Neural cell (in vitro differentiated cells): Measurements from ENCODE around the gene NUP50. TPM values are rescaled to one million over a fixed set of nuclear protein-coding genes. Genes with fewer than 3 reads are reported as not detected.

Experiments used
- H2AFZ ChIP-seq: fragments of 200-600, 300-800 bp; sonication (generic), shearing (Covaris generic); 2 replicates; pipeline ENCODE4 v1.6.0; 2014; ENCODE audit warnings: low read depth, mild to moderate bottlenecking, antibody characterized with exemption, low read length, moderate library complexity
- H3F3A ChIP-seq: fragments of 200-600 bp; shearing (Covaris generic); 2 replicates; pipeline ENCODE4 v1.6.1; 2016; ENCODE audit warnings: mild to moderate bottlenecking, moderate library complexity, mixed read lengths, antibody characterized with exemption, low read length; ENCODE audit not compliant: insufficient read depth, poor library complexity, severe bottlenecking
- H3K27ac ChIP-seq: fragments of 200-600, 300-800 bp; sonication (generic), shearing (Covaris generic); 2 replicates; pipeline ENCODE4 v1.5.1; 2014; ENCODE audit warnings: mild to moderate bottlenecking, low read length, moderate library complexity
- H3K27me3 ChIP-seq: fragments of 300-800, 200-600 bp; sonication (generic), shearing (Covaris generic); 2 replicates; pipeline ENCODE4 v1.6.0; 2014; ENCODE audit warnings: mild to moderate bottlenecking, low read depth, low read length, moderate library complexity; ENCODE audit not compliant: insufficient read depth
- H3K36me3 ChIP-seq: fragments of 300-800, 200-600 bp; sonication (generic), shearing (Covaris generic); 2 replicates; pipeline ENCODE4 v1.5.1; 2014; ENCODE audit warnings: mild to moderate bottlenecking, antibody characterized with exemption, low read length, moderate library complexity; ENCODE audit not compliant: insufficient read depth
- H3K4me2 ChIP-seq: fragments of 300-800, 200-600 bp; sonication (generic), shearing (Covaris generic); 2 replicates; pipeline ENCODE4 v1.6.0; 2014; ENCODE audit warnings: mild to moderate bottlenecking, low read length
- H3K4me3 ChIP-seq: fragments of 300-800, 200-600 bp; sonication (generic), shearing (Covaris generic); 2 replicates; pipeline ENCODE4 v1.5.1; 2014; ENCODE audit warnings: mild to moderate bottlenecking, low read length, moderate library complexity
- H3K79me2 ChIP-seq: fragments of 200-600 bp; shearing (Covaris generic); replicated peaks from 2 replicates; pipeline ENCODE4 v1.6.0; 2014; ENCODE audit warnings: mild to moderate bottlenecking, low read length, moderate library complexity; ENCODE audit not compliant: insufficient read depth
- H3K9ac ChIP-seq: fragments of 300-800, 200-600 bp; sonication (generic), shearing (Covaris generic); 2 replicates; pipeline ENCODE4 v1.6.1; 2016; ENCODE audit warnings: mild to moderate bottlenecking, low read length, mixed read lengths
- H3K9me2 ChIP-seq: fragments of 200-600 bp; shearing (Covaris generic); 2 replicates; pipeline ENCODE4 v1.6.1; 2016; ENCODE audit warnings: mild to moderate bottlenecking, low read length, mixed read lengths; ENCODE audit not compliant: insufficient read depth
- H3K9me3 ChIP-seq: fragments of 200-600, 300-800 bp; sonication (generic), shearing (Covaris generic); 2 replicates; pipeline ENCODE4 v1.6.1; 2016; ENCODE audit warnings: mild to moderate bottlenecking, mixed run types, low read length, moderate library complexity, mixed read lengths
- H4K20me1 ChIP-seq: fragments of 200-600 bp; shearing (Covaris generic); 2 replicates; pipeline ENCODE4 v1.6.1; 2016; ENCODE audit warnings: mild to moderate bottlenecking, mixed run types; ENCODE audit not compliant: insufficient read depth
- CTCF ChIP-seq: fragments of 450-650 bp; IDR thresholded peaks from 2 replicates; pipeline ENCODE4 v1.5.1; 2014; ENCODE audit warnings: antibody characterized with exemption, mild to moderate bottlenecking, moderate library complexity; ENCODE audit not compliant: poor library complexity, severe bottlenecking
- EP300 ChIP-seq: fragments of 450-650 bp; conservative IDR thresholded peaks from 2 replicates; pipeline ENCODE4 v1.6.1; 2014; ENCODE audit warnings: antibody characterized with exemption, mild to moderate bottlenecking, moderate library complexity; ENCODE audit not compliant: poor library complexity, severe bottlenecking
- EZH2 ChIP-seq: fragments of 200-600, 300-800 bp; shearing (Covaris generic), sonication (generic); IDR thresholded peaks from 2 replicates; pipeline ENCODE4 v1.6.1; 2014; ENCODE audit warnings: antibody characterized with exemption, low read length, borderline replicate concordance, mild to moderate bottlenecking; ENCODE audit not compliant: insufficient read depth, poor library complexity, severe bottlenecking
- MXI1 ChIP-seq: fragments of 450-650 bp; conservative IDR thresholded peaks from 2 replicates; pipeline ENCODE4 v1.6.1; 2014; ENCODE audit warnings: antibody characterized with exemption, mild to moderate bottlenecking; ENCODE audit not compliant: poor library complexity, severe bottlenecking
- POLR2AphosphoS5 ChIP-seq: IDR thresholded peaks from 2 replicates; pipeline ENCODE4 v1.6.1; 2012
- RAD21 ChIP-seq: fragments of 450-650 bp; conservative IDR thresholded peaks from 2 replicates; pipeline ENCODE4 v1.6.1; 2014; ENCODE audit warnings: antibody characterized with exemption, mild to moderate bottlenecking, moderate library complexity
- REST ChIP-seq: IDR thresholded peaks from 2 replicates; pipeline ENCODE4 v1.6.1; 2012; ENCODE audit warnings: borderline replicate concordance
- SMC3 ChIP-seq: fragments of 450-650 bp; conservative IDR thresholded peaks from 2 replicates; pipeline ENCODE4 v1.6.1; 2014; ENCODE audit warnings: antibody characterized with exemption, mild to moderate bottlenecking, moderate library complexity; ENCODE audit not compliant: poor library complexity
- TAF1 ChIP-seq: IDR thresholded peaks from 2 replicates; pipeline ENCODE4 v1.6.1; 2012; ENCODE audit warnings: low read depth
- polyA plus RNA-seq: library from polyadenylated mRNA; depleted of rRNA; stranded (reverse); fragments of >200 nt; gene quantifications from 2 replicates; pipeline ENCODE4 v1.2.3, GENCODE V29; 2014

The NUP50 gene
- polyA plus RNA-seq, 1 donor from 2014 or later, result 38.7 TPM

- Histone ChIP-seq H3K27me3 (no peaks in the 10 kb centered on the region), H3K9me2 (no peaks in the 10 kb centered on the region), H3K4me2 (no peak overlapping the region), H3F3A (no peaks in the 10 kb centered on the region), H3K9ac (no peak overlapping the region), H3K36me3 (no peaks in the 10 kb centered on the region), H4K20me1 (no peaks in the 10 kb centered on the region), H3K27ac (no peak overlapping the region), H3K9me3 (no peaks in the 10 kb centered on the region), H3K4me3 (no peak overlapping the region), H3K79me2 (peaks cover 3% of the 10 kb centered on the region), H2AFZ (no peak overlapping the region)
- TF ChIP-seq MXI1 (no peak), POLR2AphosphoS5 (no peak), EZH2 (no peak), RAD21 (no peak)
Observed at GRCh38 chr22:45157907-45158306, 5.8 kb upstream of the NUP50 start.

- no peaks in the 10 kb centered on the region for H3K27me3 ChIP-seq
- TF ChIP-seq EZH2 (no peak), SMC3 (no peak)
- no peaks in the 10 kb centered on the region for H3K9me3 ChIP-seq
- no peak overlapping the region for H2AFZ ChIP-seq
- H3K4me2 ChIP-seq, result no peak overlapping the region
- H3F3A ChIP-seq, result no peaks in the 10 kb centered on the region
- peaks cover 6% of the 10 kb centered on the region for H3K79me2 ChIP-seq
- no peak overlapping the region for H3K27ac ChIP-seq
- no peaks in the 10 kb centered on the region for H3K36me3 ChIP-seq
- no peaks in the 10 kb centered on the region for H4K20me1 ChIP-seq
- H3K9me2 ChIP-seq, result no peaks in the 10 kb centered on the region
- H3K9ac ChIP-seq, result no peak overlapping the region
- H3K4me3 ChIP-seq, result no peak overlapping the region
Observed at GRCh38 chr22:45159652-45160462, 3.9 kb upstream of the NUP50 start.

- Histone ChIP-seq H3F3A (no peaks in the 10 kb centered on the region), H2AFZ (no peak overlapping the region), H3K9ac (no peak overlapping the region), H3K9me3 (no peaks in the 10 kb centered on the region), H3K27ac (no peak overlapping the region), H3K36me3 (no peaks in the 10 kb centered on the region), H3K4me3 (peak overlapping the region; percentile 99), H4K20me1 (no peaks in the 10 kb centered on the region), H3K79me2 (peaks cover 30% of the 10 kb centered on the region), H3K4me2 (peak overlapping the region; percentile 76), H3K9me2 (no peaks in the 10 kb centered on the region), H3K27me3 (no peaks in the 10 kb centered on the region)
- no peak for TF ChIP-seq MXI1
- TF ChIP-seq TAF1, result no peak
- TF ChIP-seq SMC3, result no peak
- TF ChIP-seq REST, result no peak
- no peak for TF ChIP-seq RAD21
- no peak for TF ChIP-seq EP300
- TF ChIP-seq EZH2, result no peak
- no peak for TF ChIP-seq CTCF
- TF ChIP-seq POLR2AphosphoS5, result no peak
Observed at GRCh38 chr22:45162531-45162930, 1.2 kb upstream of the NUP50 start.
